NT2/D1 (cell line): ENCODE measurements around the gene ACACB.

Experiments used
- DNase-seq: peaks from one replicate; pipeline ENCODE4 v3.0.0-alpha.2; 2011; ENCODE audit warnings: low read depth, low spot score
- H3K27me3 ChIP-seq: 2 replicates; pipeline ENCODE4 v1.6.0; 2011; ENCODE audit warnings: mild to moderate bottlenecking; ENCODE audit not compliant: insufficient read length, insufficient read depth
- H3K36me3 ChIP-seq: 2 replicates; pipeline ENCODE4 v1.6.1; 2011; ENCODE audit warnings: mild to moderate bottlenecking, low read length, mixed read lengths; ENCODE audit not compliant: insufficient read depth, insufficient read length
- H3K4me1 ChIP-seq: 2 replicates; pipeline ENCODE4 v1.5.1; 2011; ENCODE audit not compliant: insufficient read depth, insufficient read length
- H3K4me3 ChIP-seq: 2 replicates; pipeline ENCODE4 v1.5.1; 2011; ENCODE audit warnings: low read depth; ENCODE audit not compliant: insufficient read length
- H3K9ac ChIP-seq: 2 replicates; pipeline ENCODE4 v1.6.0; 2011; ENCODE audit warnings: low read depth; ENCODE audit not compliant: insufficient read length
- H3K9me3 ChIP-seq: 2 replicates; pipeline ENCODE4 v1.5.1; 2011; ENCODE audit warnings: mild to moderate bottlenecking, low read length; ENCODE audit not compliant: insufficient read depth
- SUZ12 ChIP-seq: IDR thresholded peaks from 2 replicates; pipeline ENCODE4 v1.6.1; 2011; ENCODE audit not compliant: insufficient read length, insufficient read depth; ENCODE audit errors: extremely low read depth
- YY1 ChIP-seq: IDR thresholded peaks from 2 replicates; pipeline ENCODE4 v1.6.1; 2011; ENCODE audit not compliant: insufficient read length, insufficient read depth
- ZNF274 ChIP-seq: IDR thresholded peaks from 2 replicates; pipeline ENCODE4 v1.6.1; 2011; ENCODE audit warnings: mild to moderate bottlenecking, low read depth, low read length

ACACB gene

GRCh38 chr12:109259545-109259895 lies 143.1 kb downstream of the ACACB start:
- no peaks in the 10 kb centered on the region for H3K9me3 ChIP-seq
- H3K9ac ChIP-seq, result no peak overlapping the region
- no peak for DNase-seq
- peaks cover 6% of the 10 kb centered on the region for H3K36me3 ChIP-seq
- H3K4me3 ChIP-seq, result no peak overlapping the region
- H3K4me1 ChIP-seq, result peaks cover 3% of the 10 kb centered on the region
- no peaks in the 10 kb centered on the region for H3K27me3 ChIP-seq
- TF ChIP-seq YY1 (no peak), ZNF274 (no peak)

- H3K4me3 ChIP-seq, result no peak overlapping the region
- H3K9me3 ChIP-seq, result no peaks in the 10 kb centered on the region
- no peak for DNase-seq
- H3K27me3 ChIP-seq, result no peaks in the 10 kb centered on the region
- H3K4me1 ChIP-seq, result peaks cover 4% of the 10 kb centered on the region
- peaks cover 9% of the 10 kb centered on the region for H3K36me3 ChIP-seq
- no peak for TF ChIP-seq ZNF274
- no peak for TF ChIP-seq YY1
- no peak for TF ChIP-seq SUZ12
- H3K9ac ChIP-seq, result no peak overlapping the region
Measured at GRCh38 chr12:109261087-109261486, 144.7 kb downstream of the ACACB start.

- TF ChIP-seq SUZ12 (no peak), YY1 (no peak), ZNF274 (no peak)
- peaks cover 9% of the 10 kb centered on the region for H3K36me3 ChIP-seq
- H3K9me3 ChIP-seq, result no peaks in the 10 kb centered on the region
- H3K4me3 ChIP-seq, result no peak overlapping the region
- H3K9ac ChIP-seq, result no peak overlapping the region
- H3K4me1 ChIP-seq, result peaks cover 4% of the 10 kb centered on the region
- DNase-seq, result no peak
- no peaks in the 10 kb centered on the region for H3K27me3 ChIP-seq
Measured at GRCh38 chr12:109261939-109262338, 145.6 kb downstream of the ACACB start.

- TF ChIP-seq YY1, result no peak
- TF ChIP-seq SUZ12, result no peak
- TF ChIP-seq ZNF274, result no peak
- Histone ChIP-seq H3K9ac (no peak overlapping the region), H3K4me1 (peaks cover 7% of the 10 kb centered on the region), H3K4me3 (no peak overlapping the region), H3K27me3 (no peaks in the 10 kb centered on the region), H3K36me3 (peaks cover 9% of the 10 kb centered on the region), H3K9me3 (no peaks in the 10 kb centered on the region)
- DNase-seq, result no peak
Measured at GRCh38 chr12:109263439-109263838, 147.1 kb downstream of the ACACB start.

GRCh38 chr12:109264095-109264942 lies 147.9 kb downstream of the ACACB start:
- Histone ChIP-seq H3K36me3 (peaks cover 4% of the 10 kb centered on the region), H3K4me3 (no peak overlapping the region), H3K4me1 (peaks cover 7% of the 10 kb centered on the region), H3K9ac (no peak overlapping the region), H3K9me3 (no peaks in the 10 kb centered on the region), H3K27me3 (no peaks in the 10 kb centered on the region)
- no peak for TF ChIP-seq SUZ12
- TF ChIP-seq ZNF274, result no peak
- TF ChIP-seq YY1, result no peak
- peak; percentile 76 for DNase-seq

GRCh38 chr12:109264943-109265650 lies 148.7 kb downstream of the ACACB start:
- H3K27me3 ChIP-seq, result no peaks in the 10 kb centered on the region
- H3K36me3 ChIP-seq, result peaks cover 4% of the 10 kb centered on the region
- no peaks in the 10 kb centered on the region for H3K9me3 ChIP-seq
- no peak for TF ChIP-seq YY1
- no peak for TF ChIP-seq ZNF274
- no peak for TF ChIP-seq SUZ12
- no peak for DNase-seq
- no peak overlapping the region for H3K4me3 ChIP-seq
- no peak overlapping the region for H3K9ac ChIP-seq
- peaks cover 7% of the 10 kb centered on the region for H3K4me1 ChIP-seq
